Activated naive CD4-positive, alpha-beta T cell treated with anti-CD3 and anti-CD28 coated beads for 36 hours (primary cell): ENCODE measurements around the gene ACTG1. TPM values are rescaled to one million over a fixed set of nuclear protein-coding genes. Genes with fewer than 3 reads are reported as not detected.
A peak's percentile ranks its signal among the peaks of the same experiment; 100 is the strongest.

ENCODE experiments used
- CTCF ChIA-PET: fragments of 350-600 bp; sonication (Branson Sonifier 250); formaldehyde crosslinking; loops from one replicate; lab custom pipeline; 2021; ENCODE audit warnings: antibody characterized with exemption; lab: Charles Lee
- DNase-seq: peaks from one replicate; pipeline ENCODE4 v3.0.0-alpha.2; 2020
- H3K27ac Mint-ChIP-seq: one replicate; pipeline ENCODE4 v1.8.0; 2021; ENCODE audit warnings: mild to moderate bottlenecking, mixed read lengths
- H3K27me3 Mint-ChIP-seq: one replicate; pipeline ENCODE4 v1.8.0; 2021; ENCODE audit warnings: low read depth, mixed read lengths
- H3K36me3 Mint-ChIP-seq: one replicate; pipeline ENCODE4 v1.8.0; 2021; ENCODE audit warnings: low read depth, mixed read lengths
- H3K4me1 Mint-ChIP-seq: one replicate; pipeline ENCODE4 v1.8.0; 2021; ENCODE audit warnings: low read depth, mixed read lengths
- H3K4me3 Mint-ChIP-seq: one replicate; pipeline ENCODE4 v1.8.0; 2021; ENCODE audit warnings: mild to moderate bottlenecking, moderate library complexity, mixed read lengths
- H3K9me3 Mint-ChIP-seq: one replicate; pipeline ENCODE4 v1.8.0; 2021; ENCODE audit warnings: mixed read lengths
- intact Hi-C: fragments of 100-400 bp; cut with micrococcal nuclease; formaldehyde crosslinking; loops from one replicate; pipeline ENCODE4 v1.15.1; 2023
- total RNA-seq, 2 experiments: library from RNA; stranded (reverse); gene quantifications; one replicate each; pipeline ENCODE4 v1.2.3, GENCODE V29; 2021

The ACTG1 gene
- total RNA-seq, result 1,000 to 10,000 TPM; 2,881 to 2,925 TPM

- CTCF ChIA-PET, result interaction anchor here (1.0 to 1.3 kb wide), 2 partner anchors 28 to 29 kb away, joined by 3 read pairs; no protein-coding TSS in a partner anchor
- no peaks in the 10 kb centered on the region for H3K27me3 Mint-ChIP-seq
- intact Hi-C loops, result loop anchor here (1.0 to 10.0 kb wide), 8 partner anchors 41 to 512 kb away; partner anchors contain the start of genes ARHGDIA, CCDC137, CENPX and LRRC45
Measured at GRCh38 chr17:81512562-81513371, at the start of gene ACTG1. Gene ACTG1 (minus strand): TSS chr17:81512799. CDS start chr17:81512354, 445 bp downstream.

GRCh38 chr17:81561494-81561885, 48.9 kb upstream of the ACTG1 start:
- H3K9me3 Mint-ChIP-seq, result no peaks in the 10 kb centered on the region
- H3K36me3 Mint-ChIP-seq, result peaks cover 31% of the 10 kb centered on the region
- CTCF ChIA-PET, result no interaction called here
- no peak for DNase-seq
- H3K4me3 Mint-ChIP-seq, result no peak overlapping the region
- peaks cover 4% of the 10 kb centered on the region for H3K4me1 Mint-ChIP-seq
- intact Hi-C loops, result no loop called here
- no peak overlapping the region for H3K27ac Mint-ChIP-seq
- no peaks in the 10 kb centered on the region for H3K27me3 Mint-ChIP-seq

More at GRCh38 chr17:81512562-81513371, at the start of gene ACTG1:
- peak within 1 kb of the TSS; percentile 93 for H3K27ac Mint-ChIP-seq
- H3K36me3 Mint-ChIP-seq, result peaks cover 39% of the 10 kb centered on the region
- H3K9me3 Mint-ChIP-seq, result no peaks in the 10 kb centered on the region
- peak; percentile 90 for DNase-seq
- peaks cover 32% of the 10 kb centered on the region for H3K4me1 Mint-ChIP-seq
- peak within 1 kb of the TSS; percentile 96 for H3K4me3 Mint-ChIP-seq

- peaks cover 8% of the 10 kb centered on the region for H3K4me1 Mint-ChIP-seq
- H3K27me3 Mint-ChIP-seq, result no peaks in the 10 kb centered on the region
- no peaks in the 10 kb centered on the region for H3K9me3 Mint-ChIP-seq
- H3K36me3 Mint-ChIP-seq, result peaks cover 18% of the 10 kb centered on the region
- intact Hi-C loops, result no loop called here
- CTCF ChIA-PET, result no interaction called here
- H3K4me3 Mint-ChIP-seq, result no peak overlapping the region
- no peak for DNase-seq
- no peak overlapping the region for H3K27ac Mint-ChIP-seq
Measured at GRCh38 chr17:81558941-81559806, 46.6 kb upstream of the ACTG1 start.

GRCh38 chr17:81558115-81558468, 45.5 kb upstream of the ACTG1 start:
- CTCF ChIA-PET, result no interaction called here
- H3K36me3 Mint-ChIP-seq, result peaks cover 18% of the 10 kb centered on the region
- intact Hi-C loops, result no loop called here
- H3K27ac Mint-ChIP-seq, result no peak overlapping the region
- peaks cover 19% of the 10 kb centered on the region for H3K4me1 Mint-ChIP-seq
- no peak overlapping the region for H3K4me3 Mint-ChIP-seq
- no peaks in the 10 kb centered on the region for H3K27me3 Mint-ChIP-seq
- DNase-seq, result no peak
- no peaks in the 10 kb centered on the region for H3K9me3 Mint-ChIP-seq

- no peaks in the 10 kb centered on the region for H3K9me3 Mint-ChIP-seq
- peaks cover 19% of the 10 kb centered on the region for H3K4me1 Mint-ChIP-seq
- no peak for DNase-seq
- intact Hi-C loops, result no loop called here
- CTCF ChIA-PET, result interaction anchor here (1.7 kb wide), 1 partner anchor 43 kb away, joined by 4 read pairs; no protein-coding TSS in a partner anchor
- no peak overlapping the region for H3K4me3 Mint-ChIP-seq
- H3K36me3 Mint-ChIP-seq, result peaks cover 15% of the 10 kb centered on the region
- H3K27me3 Mint-ChIP-seq, result no peaks in the 10 kb centered on the region
- H3K27ac Mint-ChIP-seq, result no peak overlapping the region
Measured at GRCh38 chr17:81557276-81558114, 44.9 kb upstream of the ACTG1 start.

GRCh38 chr17:81556863-81557262, 44.3 kb upstream of the ACTG1 start:
- intact Hi-C loops, result no loop called here
- CTCF ChIA-PET, result interaction anchor here (1.7 kb wide), 1 partner anchor 44 kb away, joined by 4 read pairs; no protein-coding TSS in a partner anchor
- Mint-ChIP-seq H3K27me3 (no peaks in the 10 kb centered on the region), H3K4me1 (peaks cover 19% of the 10 kb centered on the region), H3K4me3 (no peak overlapping the region), H3K36me3 (peaks cover 12% of the 10 kb centered on the region), H3K27ac (no peak overlapping the region), H3K9me3 (no peaks in the 10 kb centered on the region)
- no peak for DNase-seq

- Mint-ChIP-seq H3K9me3 (no peaks in the 10 kb centered on the region), H3K4me1 (peaks cover 22% of the 10 kb centered on the region), H3K27ac (no peak overlapping the region), H3K27me3 (no peaks in the 10 kb centered on the region), H3K36me3 (peaks cover 12% of the 10 kb centered on the region), H3K4me3 (no peak overlapping the region)
- CTCF ChIA-PET, result interaction anchor here (1.7 kb wide), 1 partner anchor 45 kb away, joined by 4 read pairs; no protein-coding TSS in a partner anchor
- DNase-seq, result no peak
- intact Hi-C loops, result no loop called here
Measured at GRCh38 chr17:81556175-81556691, 43.6 kb upstream of the ACTG1 start.

- intact Hi-C loops, result loop anchor here (1.0 to 5.0 kb wide), 7 partner anchors 41 to 330 kb away; partner anchors contain the start of genes ACTG1, CCDC137, MRPL12 and OXLD1
- H3K4me3 Mint-ChIP-seq, result peak overlapping the region; percentile 83
- H3K27ac Mint-ChIP-seq, result peak overlapping the region; percentile 82
- peaks cover 38% of the 10 kb centered on the region for H3K4me1 Mint-ChIP-seq
- H3K36me3 Mint-ChIP-seq, result peaks cover 15% of the 10 kb centered on the region
- no peak for DNase-seq
- H3K27me3 Mint-ChIP-seq, result no peaks in the 10 kb centered on the region
- no peaks in the 10 kb centered on the region for H3K9me3 Mint-ChIP-seq
- CTCF ChIA-PET, result interaction anchor here (0.6 kb wide), 1 partner anchor 75 kb away, joined by 4 read pairs; no protein-coding TSS in a partner anchor
Measured at GRCh38 chr17:81553616-81554181, 41.1 kb upstream of the ACTG1 start.

- Mint-ChIP-seq H3K4me1 (peaks cover 38% of the 10 kb centered on the region), H3K4me3 (peak overlapping the region; percentile 83), H3K27me3 (no peaks in the 10 kb centered on the region), H3K9me3 (no peaks in the 10 kb centered on the region), H3K27ac (peak overlapping the region; percentile 82), H3K36me3 (peaks cover 12% of the 10 kb centered on the region)
- intact Hi-C loops, result loop anchor here (1.0 to 5.0 kb wide), 7 partner anchors 41 to 330 kb away; partner anchors contain the start of genes ACTG1, CCDC137, MRPL12 and OXLD1
- peak; percentile 84 for DNase-seq
- CTCF ChIA-PET, result interaction anchor here (0.7 to 1.0 kb wide), 2 partner anchors 9 to 34 kb away, joined by 3 to 7 read pairs; no protein-coding TSS in a partner anchor
Measured at GRCh38 chr17:81553018-81553615, 40.5 kb upstream of the ACTG1 start.

GRCh38 chr17:81552244-81553017, 39.8 kb upstream of the ACTG1 start, which contains the start of gene FAAP100:
Gene FAAP100 (minus strand): TSS chr17:81552353. CDS start chr17:81552330, 23 bp downstream.
- Mint-ChIP-seq H3K27me3 (no peaks in the 10 kb centered on the region), H3K9me3 (no peaks in the 10 kb centered on the region), H3K27ac (peak within 1 kb of the TSS; percentile 82), H3K4me3 (peak within 1 kb of the TSS; percentile 83), H3K36me3 (peaks cover 14% of the 10 kb centered on the region), H3K4me1 (peaks cover 38% of the 10 kb centered on the region)
- intact Hi-C loops, result loop anchor here (1.0 to 5.0 kb wide), 7 partner anchors 40 to 329 kb away; partner anchors contain the start of genes ACTG1, CCDC137, MRPL12 and OXLD1
- CTCF ChIA-PET, result interaction anchor here (0.7 to 1.1 kb wide), 3 partner anchors 8 to 45 kb away, joined by 3 to 7 read pairs (median 4); no protein-coding TSS in a partner anchor
- peak; percentile 78 for DNase-seq
